ENCODE data around the gene AKAP12. TPM values are rescaled to one million over a fixed set of nuclear protein-coding genes. Genes with fewer than 3 reads are reported as not detected.

AKAP12 gene
- total and polyA plus RNA-seq, 2 experiments from 2014 or later = 90.1 to 137 TPM

DNA sequence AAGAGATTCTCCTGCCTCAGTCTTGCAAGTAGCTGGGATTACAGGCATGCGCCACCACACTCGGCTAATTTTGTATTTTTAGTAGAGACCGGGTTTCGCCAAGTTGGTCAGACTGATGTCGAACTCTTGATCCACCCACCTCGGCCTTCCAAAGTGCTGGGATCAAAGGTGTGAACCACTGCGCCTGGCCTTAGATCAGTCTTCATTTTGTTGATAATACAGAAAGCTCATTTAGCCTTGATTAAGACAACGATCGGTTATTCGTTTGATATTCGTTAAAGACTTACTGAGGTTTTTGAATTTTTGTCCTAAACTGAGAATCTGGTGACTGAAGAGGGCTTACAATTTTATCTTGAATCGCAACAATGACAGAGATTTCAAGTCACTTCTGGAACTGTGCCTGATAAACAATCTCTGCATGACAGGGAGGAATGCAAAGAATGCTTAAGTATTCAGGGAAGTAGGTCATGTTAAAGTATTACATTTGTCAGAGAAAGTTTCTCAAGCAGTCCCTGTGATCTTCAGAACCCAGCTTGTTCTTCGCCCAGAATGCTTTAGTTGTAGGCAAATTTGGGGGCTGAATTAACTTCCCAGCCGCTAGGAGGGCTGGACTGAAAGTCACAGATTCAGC lies 14.8 kb downstream of the AKAP12 start:
- Mint-ChIP-seq H3K27ac (peak overlapping the region; percentile 94), H3K4me3 (no peak overlapping the region), H3K36me3 (ENCODE audit: low read depth) (no peaks in the 10 kb centered on the region), H3K27me3 (ENCODE audit: insufficient read depth, low read depth, poor library complexity) (no peaks in the 10 kb centered on the region), H3K4me1 (peaks cover 32% of the 10 kb centered on the region), H3K9me3 (no peaks in the 10 kb centered on the region)
- Histone ChIP-seq H2AFZ (no peak overlapping the region), H3K9me2 (ENCODE audit: insufficient read depth) (no peaks in the 10 kb centered on the region), H3K4me2 (0 out of 2 replicates have a peak overlapping the region, but pooled peaks have one; percentile 4), H3K36me3 (ENCODE audit: insufficient read depth) (no peaks in the 10 kb centered on the region), H3K27ac (ENCODE audit: low read depth) (peak overlapping the region; percentile 56; the same call in 1 of the 2 replicates), H4K20me1 (replicated peaks; ENCODE audit: insufficient read depth) (peaks cover 19% of the 10 kb centered on the region), H3K79me2 (replicated peaks; ENCODE audit: insufficient read depth) (peaks cover 81% of the 10 kb centered on the region), H3F3A (replicated peaks; ENCODE audit: low read depth) (no peaks in the 10 kb centered on the region), H3K4me3 (no peak overlapping the region), H3K27me3 (ENCODE audit: insufficient read depth) (no peaks in the 10 kb centered on the region), H3K4me1 (ENCODE audit: insufficient read depth) (peaks cover 31% of the 10 kb centered on the region)
- peak; percentile 61 for DNase-seq (ENCODE audit: low spot score)
- TF ChIP-seq, protein P1, sequence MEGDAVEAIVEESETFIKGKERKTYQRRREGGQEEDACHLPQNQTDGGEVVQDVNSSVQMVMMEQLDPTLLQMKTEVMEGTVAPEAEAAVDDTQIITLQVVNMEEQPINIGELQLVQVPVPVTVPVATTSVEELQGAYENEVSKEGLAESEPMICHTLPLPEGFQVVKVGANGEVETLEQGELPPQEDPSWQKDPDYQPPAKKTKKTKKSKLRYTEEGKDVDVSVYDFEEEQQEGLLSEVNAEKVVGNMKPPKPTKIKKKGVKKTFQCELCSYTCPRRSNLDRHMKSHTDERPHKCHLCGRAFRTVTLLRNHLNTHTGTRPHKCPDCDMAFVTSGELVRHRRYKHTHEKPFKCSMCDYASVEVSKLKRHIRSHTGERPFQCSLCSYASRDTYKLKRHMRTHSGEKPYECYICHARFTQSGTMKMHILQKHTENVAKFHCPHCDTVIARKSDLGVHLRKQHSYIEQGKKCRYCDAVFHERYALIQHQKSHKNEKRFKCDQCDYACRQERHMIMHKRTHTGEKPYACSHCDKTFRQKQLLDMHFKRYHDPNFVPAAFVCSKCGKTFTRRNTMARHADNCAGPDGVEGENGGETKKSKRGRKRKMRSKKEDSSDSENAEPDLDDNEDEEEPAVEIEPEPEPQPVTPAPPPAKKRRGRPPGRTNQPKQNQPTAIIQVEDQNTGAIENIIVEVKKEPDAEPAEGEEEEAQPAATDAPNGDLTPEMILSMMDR (conservative IDR thresholded peaks at IDR 0.05; ENCODE audit: low read depth in 2 of 2) = no peak
- no peak for TF ChIP-seq JUNB (IDR thresholded peaks at IDR 0.05; ENCODE audit: unreplicated experiment)
- TF ChIP-seq CREB1 (CRISPR knock-in tag; IDR thresholded peaks at IDR 0.05; ENCODE audit: low read depth) = no peak
- TF ChIP-seq EZH2phosphoT487 (IDR thresholded peaks at IDR 0.05; ENCODE audit: unreplicated experiment) = no peak
- TF ChIP-seq ZNF114 (CRISPR knock-in tag; IDR thresholded peaks at IDR 0.05) = no peak
- TF ChIP-seq POLR2AphosphoS5 (IDR thresholded peaks at IDR 0.05; ENCODE audit: low read depth) = no peak
- TF ChIP-seq NANOG (IDR thresholded peaks at IDR 0.05; ENCODE audit: borderline replicate concordance) = no peak
- TF ChIP-seq, protein P2, sequence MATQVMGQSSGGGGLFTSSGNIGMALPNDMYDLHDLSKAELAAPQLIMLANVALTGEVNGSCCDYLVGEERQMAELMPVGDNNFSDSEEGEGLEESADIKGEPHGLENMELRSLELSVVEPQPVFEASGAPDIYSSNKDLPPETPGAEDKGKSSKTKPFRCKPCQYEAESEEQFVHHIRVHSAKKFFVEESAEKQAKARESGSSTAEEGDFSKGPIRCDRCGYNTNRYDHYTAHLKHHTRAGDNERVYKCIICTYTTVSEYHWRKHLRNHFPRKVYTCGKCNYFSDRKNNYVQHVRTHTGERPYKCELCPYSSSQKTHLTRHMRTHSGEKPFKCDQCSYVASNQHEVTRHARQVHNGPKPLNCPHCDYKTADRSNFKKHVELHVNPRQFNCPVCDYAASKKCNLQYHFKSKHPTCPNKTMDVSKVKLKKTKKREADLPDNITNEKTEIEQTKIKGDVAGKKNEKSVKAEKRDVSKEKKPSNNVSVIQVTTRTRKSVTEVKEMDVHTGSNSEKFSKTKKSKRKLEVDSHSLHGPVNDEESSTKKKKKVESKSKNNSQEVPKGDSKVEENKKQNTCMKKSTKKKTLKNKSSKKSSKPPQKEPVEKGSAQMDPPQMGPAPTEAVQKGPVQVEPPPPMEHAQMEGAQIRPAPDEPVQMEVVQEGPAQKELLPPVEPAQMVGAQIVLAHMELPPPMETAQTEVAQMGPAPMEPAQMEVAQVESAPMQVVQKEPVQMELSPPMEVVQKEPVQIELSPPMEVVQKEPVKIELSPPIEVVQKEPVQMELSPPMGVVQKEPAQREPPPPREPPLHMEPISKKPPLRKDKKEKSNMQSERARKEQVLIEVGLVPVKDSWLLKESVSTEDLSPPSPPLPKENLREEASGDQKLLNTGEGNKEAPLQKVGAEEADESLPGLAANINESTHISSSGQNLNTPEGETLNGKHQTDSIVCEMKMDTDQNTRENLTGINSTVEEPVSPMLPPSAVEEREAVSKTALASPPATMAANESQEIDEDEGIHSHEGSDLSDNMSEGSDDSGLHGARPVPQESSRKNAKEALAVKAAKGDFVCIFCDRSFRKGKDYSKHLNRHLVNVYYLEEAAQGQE (IDR thresholded peaks at IDR 0.05; ENCODE audit: unreplicated experiment) = no peak
- no peak for TF ChIP-seq STAT1 (IDR thresholded peaks at IDR 0.05; ENCODE audit: unreplicated experiment)
- TF ChIP-seq, protein P3, sequence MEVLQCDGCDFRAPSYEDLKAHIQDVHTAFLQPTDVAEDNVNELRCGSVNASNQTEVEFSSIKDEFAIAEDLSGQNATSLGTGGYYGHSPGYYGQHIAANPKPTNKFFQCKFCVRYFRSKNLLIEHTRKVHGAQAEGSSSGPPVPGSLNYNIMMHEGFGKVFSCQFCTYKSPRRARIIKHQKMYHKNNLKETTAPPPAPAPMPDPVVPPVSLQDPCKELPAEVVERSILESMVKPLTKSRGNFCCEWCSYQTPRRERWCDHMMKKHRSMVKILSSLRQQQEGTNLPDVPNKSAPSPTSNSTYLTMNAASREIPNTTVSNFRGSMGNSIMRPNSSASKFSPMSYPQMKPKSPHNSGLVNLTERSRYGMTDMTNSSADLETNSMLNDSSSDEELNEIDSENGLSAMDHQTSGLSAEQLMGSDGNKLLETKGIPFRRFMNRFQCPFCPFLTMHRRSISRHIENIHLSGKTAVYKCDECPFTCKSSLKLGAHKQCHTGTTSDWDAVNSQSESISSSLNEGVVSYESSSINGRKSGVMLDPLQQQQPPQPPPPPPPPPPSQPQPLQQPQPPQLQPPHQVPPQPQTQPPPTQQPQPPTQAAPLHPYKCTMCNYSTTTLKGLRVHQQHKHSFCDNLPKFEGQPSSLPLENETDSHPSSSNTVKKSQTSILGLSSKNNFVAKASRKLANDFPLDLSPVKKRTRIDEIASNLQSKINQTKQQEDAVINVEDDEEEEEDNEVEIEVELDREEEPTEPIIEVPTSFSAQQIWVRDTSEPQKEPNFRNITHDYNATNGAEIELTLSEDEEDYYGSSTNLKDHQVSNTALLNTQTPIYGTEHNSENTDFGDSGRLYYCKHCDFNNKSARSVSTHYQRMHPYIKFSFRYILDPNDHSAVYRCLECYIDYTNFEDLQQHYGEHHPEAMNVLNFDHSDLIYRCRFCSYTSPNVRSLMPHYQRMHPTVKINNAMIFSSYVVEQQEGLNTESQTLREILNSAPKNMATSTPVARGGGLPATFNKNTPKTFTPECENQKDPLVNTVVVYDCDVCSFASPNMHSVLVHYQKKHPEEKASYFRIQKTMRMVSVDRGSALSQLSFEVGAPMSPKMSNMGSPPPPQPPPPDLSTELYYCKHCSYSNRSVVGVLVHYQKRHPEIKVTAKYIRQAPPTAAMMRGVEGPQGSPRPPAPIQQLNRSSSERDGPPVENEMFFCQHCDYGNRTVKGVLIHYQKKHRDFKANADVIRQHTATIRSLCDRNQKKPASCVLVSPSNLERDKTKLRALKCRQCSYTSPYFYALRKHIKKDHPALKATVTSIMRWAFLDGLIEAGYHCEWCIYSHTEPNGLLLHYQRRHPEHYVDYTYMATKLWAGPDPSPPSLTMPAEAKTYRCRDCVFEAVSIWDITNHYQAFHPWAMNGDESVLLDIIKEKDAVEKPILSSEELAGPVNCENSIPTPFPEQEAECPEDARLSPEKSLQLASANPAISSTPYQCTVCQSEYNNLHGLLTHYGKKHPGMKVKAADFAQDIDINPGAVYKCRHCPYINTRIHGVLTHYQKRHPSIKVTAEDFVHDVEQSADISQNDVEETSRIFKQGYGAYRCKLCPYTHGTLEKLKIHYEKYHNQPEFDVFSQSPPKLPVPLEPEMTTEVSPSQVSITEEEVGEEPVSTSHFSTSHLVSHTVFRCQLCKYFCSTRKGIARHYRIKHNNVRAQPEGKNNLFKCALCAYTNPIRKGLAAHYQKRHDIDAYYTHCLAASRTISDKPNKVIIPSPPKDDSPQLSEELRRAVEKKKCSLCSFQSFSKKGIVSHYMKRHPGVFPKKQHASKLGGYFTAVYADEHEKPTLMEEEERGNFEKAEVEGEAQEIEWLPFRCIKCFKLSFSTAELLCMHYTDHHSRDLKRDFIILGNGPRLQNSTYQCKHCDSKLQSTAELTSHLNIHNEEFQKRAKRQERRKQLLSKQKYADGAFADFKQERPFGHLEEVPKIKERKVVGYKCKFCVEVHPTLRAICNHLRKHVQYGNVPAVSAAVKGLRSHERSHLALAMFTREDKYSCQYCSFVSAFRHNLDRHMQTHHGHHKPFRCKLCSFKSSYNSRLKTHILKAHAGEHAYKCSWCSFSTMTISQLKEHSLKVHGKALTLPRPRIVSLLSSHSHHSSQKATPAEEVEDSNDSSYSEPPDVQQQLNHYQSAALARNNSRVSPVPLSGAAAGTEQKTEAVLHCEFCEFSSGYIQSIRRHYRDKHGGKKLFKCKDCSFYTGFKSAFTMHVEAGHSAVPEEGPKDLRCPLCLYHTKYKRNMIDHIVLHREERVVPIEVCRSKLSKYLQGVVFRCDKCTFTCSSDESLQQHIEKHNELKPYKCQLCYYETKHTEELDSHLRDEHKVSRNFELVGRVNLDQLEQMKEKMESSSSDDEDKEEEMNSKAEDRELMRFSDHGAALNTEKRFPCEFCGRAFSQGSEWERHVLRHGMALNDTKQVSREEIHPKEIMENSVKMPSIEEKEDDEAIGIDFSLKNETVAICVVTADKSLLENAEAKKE (CRISPR knock-in tag; IDR thresholded peaks at IDR 0.05) = no peak
- TF ChIP-seq, protein P4, sequence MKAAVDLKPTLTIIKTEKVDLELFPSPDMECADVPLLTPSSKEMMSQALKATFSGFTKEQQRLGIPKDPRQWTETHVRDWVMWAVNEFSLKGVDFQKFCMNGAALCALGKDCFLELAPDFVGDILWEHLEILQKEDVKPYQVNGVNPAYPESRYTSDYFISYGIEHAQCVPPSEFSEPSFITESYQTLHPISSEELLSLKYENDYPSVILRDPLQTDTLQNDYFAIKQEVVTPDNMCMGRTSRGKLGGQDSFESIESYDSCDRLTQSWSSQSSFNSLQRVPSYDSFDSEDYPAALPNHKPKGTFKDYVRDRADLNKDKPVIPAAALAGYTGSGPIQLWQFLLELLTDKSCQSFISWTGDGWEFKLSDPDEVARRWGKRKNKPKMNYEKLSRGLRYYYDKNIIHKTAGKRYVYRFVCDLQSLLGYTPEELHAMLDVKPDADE (IDR thresholded peaks at IDR 0.05) = no peak
- TF ChIP-seq ZNF331 (CRISPR knock-in tag; IDR thresholded peaks at IDR 0.05; ENCODE audit: low read depth) = no peak
- no peak for TF ChIP-seq EZH2 (IDR thresholded peaks at IDR 0.05; ENCODE audit: low read depth, unreplicated experiment)
- ATAC-seq = peak; percentile 72

Measured in GM23338 (cell line).